ENCODE results near the gene SH3RF1. TPM values are rescaled to one million over a fixed set of nuclear protein-coding genes. Genes with fewer than 3 reads are reported as not detected.
A peak's percentile ranks its signal among the peaks of the same experiment; 100 is the strongest.

Gene SH3RF1
- total and polyA plus RNA-seq, 10 of the 15 experiments (the other 5 are each of a cell fraction or from before 2014, with no cell fraction given): 4.5 to 22.5 (median 10.4) TPM

GRCh38 chr4:169094656-169095231 is 176.0 kb downstream of the SH3RF1 start (continued):
- TF ChIP-seq, protein P1, sequence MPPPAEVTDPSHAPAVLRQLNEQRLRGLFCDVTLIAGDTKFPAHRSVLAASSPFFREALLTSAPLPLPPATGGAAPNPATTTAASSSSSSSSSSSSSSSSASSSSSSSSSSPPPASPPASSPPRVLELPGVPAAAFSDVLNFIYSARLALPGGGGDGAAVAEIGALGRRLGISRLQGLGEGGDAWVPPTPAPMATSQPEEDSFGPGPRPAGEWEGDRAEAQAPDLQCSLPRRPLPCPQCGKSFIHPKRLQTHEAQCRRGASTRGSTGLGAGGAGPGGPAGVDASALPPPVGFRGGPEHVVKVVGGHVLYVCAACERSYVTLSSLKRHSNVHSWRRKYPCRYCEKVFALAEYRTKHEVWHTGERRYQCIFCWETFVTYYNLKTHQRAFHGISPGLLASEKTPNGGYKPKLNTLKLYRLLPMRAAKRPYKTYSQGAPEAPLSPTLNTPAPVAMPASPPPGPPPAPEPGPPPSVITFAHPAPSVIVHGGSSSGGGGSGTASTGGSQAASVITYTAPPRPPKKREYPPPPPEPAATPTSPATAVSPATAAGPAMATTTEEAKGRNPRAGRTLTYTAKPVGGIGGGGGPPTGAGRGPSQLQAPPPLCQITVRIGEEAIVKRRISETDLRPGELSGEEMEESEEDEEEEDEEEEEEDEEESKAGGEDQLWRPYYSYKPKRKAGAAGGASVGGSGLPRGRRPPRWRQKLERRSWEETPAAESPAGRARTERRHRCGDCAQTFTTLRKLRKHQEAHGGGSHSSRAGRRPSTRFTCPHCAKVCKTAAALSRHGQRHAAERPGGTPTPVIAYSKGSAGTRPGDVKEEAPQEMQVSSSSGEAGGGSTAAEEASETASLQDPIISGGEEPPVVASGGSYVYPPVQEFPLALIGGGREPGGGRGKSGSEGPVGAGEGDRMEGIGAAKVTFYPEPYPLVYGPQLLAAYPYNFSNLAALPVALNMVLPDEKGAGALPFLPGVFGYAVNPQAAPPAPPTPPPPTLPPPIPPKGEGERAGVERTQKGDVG (CRISPR knock-in tag; IDR thresholded peaks at IDR 0.05): no peak
- no peak for TF ChIP-seq YY1 (IDR thresholded peaks at IDR 0.05; ENCODE audit: low read depth, low read length)
- TF ChIP-seq CREB1 (IDR thresholded peaks at IDR 0.05; ENCODE audit: low read depth): no peak
- TF ChIP-seq RUNX3 (IDR thresholded peaks at IDR 0.05; ENCODE audit: low read length): peak; percentile 65; the same call in 1 of the 2 replicates
- TF ChIP-seq ETV6 (conservative IDR thresholded peaks at IDR 0.05 in 1 of 2, IDR thresholded peaks at IDR 0.05 in 1 of 2; ENCODE audit: borderline replicate concordance in 1 of 2, low read depth in 1 of 2): no peak
- TF ChIP-seq IKZF2 (IDR thresholded peaks at IDR 0.05): peak; percentile 12 to 16; a peak in 1 of 4 replicates
- TF ChIP-seq SIX5 (IDR thresholded peaks at IDR 0.05; ENCODE audit: low read depth, low read length, severe bottlenecking): no peak
- TF ChIP-seq HSF1 (IDR thresholded peaks at IDR 0.05; ENCODE audit: low read depth, low read length): no peak
- no peak for TF ChIP-seq RCOR1 (conservative IDR thresholded peaks at IDR 0.05; ENCODE audit: low read depth, low read length)
- no peak for TF ChIP-seq CBX5 (IDR thresholded peaks at IDR 0.05; ENCODE audit: low read depth)
- no peak for TF ChIP-seq NFYA (IDR thresholded peaks at IDR 0.05; ENCODE audit: borderline replicate concordance, low read depth, low read length)
- TF ChIP-seq SIN3A (IDR thresholded peaks at IDR 0.05; ENCODE audit: low read depth, low read length): no peak
- TF ChIP-seq, protein P2, sequence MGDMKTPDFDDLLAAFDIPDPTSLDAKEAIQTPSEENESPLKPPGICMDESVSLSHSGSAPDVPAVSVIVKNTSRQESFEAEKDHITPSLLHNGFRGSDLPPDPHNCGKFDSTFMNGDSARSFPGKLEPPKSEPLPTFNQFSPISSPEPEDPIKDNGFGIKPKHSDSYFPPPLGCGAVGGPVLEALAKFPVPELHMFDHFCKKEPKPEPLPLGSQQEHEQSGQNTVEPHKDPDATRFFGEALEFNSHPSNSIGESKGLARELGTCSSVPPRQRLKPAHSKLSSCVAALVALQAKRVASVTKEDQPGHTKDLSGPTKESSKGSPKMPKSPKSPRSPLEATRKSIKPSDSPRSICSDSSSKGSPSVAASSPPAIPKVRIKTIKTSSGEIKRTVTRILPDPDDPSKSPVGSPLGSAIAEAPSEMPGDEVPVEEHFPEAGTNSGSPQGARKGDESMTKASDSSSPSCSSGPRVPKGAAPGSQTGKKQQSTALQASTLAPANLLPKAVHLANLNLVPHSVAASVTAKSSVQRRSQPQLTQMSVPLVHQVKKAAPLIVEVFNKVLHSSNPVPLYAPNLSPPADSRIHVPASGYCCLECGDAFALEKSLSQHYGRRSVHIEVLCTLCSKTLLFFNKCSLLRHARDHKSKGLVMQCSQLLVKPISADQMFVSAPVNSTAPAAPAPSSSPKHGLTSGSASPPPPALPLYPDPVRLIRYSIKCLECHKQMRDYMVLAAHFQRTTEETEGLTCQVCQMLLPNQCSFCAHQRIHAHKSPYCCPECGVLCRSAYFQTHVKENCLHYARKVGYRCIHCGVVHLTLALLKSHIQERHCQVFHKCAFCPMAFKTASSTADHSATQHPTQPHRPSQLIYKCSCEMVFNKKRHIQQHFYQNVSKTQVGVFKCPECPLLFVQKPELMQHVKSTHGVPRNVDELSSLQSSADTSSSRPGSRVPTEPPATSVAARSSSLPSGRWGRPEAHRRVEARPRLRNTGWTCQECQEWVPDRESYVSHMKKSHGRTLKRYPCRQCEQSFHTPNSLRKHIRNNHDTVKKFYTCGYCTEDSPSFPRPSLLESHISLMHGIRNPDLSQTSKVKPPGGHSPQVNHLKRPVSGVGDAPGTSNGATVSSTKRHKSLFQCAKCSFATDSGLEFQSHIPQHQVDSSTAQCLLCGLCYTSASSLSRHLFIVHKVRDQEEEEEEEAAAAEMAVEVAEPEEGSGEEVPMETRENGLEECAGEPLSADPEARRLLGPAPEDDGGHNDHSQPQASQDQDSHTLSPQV (IDR thresholded peaks at IDR 0.05): no peak
- TF ChIP-seq RFX5 (IDR thresholded peaks at IDR 0.05; ENCODE audit: low read depth, low read length): no peak
- no peak for TF ChIP-seq POU2F2 (IDR thresholded peaks at IDR 0.05; ENCODE audit: borderline replicate concordance, low read depth, low read length)
- TF ChIP-seq YBX1 (IDR thresholded peaks at IDR 0.05): no peak
- TF ChIP-seq KLF5 (IDR thresholded peaks at IDR 0.05; ENCODE audit: partially characterized antibody): no peak
- no peak for TF ChIP-seq CHD2 (IDR thresholded peaks at IDR 0.05; ENCODE audit: borderline replicate concordance, low read depth, low read length)

Data from GM12878 (cell line).